ENCODE measurements around the gene RIF1.
A peak's percentile ranks its signal among the peaks of the same experiment; 100 is the strongest.

RIF1 gene

GRCh38 chr2:151522556-151522955 is 112.9 kb downstream of the RIF1 start:
- DNase-seq: no peak

DNA sequence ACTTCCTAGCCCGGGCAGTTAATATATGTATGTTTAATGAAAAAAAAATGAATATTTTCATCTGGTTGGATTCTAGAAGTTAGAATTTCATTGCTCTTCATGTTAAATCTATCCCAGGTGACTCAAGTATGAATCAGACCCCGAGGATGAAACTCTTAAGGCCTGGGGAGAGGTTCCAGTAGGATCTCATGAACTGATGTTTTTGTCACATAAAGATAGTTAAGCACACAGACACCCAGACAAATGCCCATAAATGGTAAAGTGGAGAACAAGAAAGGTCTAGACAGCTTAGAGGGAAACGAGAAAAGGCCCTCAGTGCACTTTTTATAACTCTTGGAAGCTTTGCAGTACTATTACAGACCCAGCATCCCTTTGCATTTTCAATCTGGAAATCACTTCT is 114.1 kb downstream of the RIF1 start:
- DNase-seq: no peak

DNA sequence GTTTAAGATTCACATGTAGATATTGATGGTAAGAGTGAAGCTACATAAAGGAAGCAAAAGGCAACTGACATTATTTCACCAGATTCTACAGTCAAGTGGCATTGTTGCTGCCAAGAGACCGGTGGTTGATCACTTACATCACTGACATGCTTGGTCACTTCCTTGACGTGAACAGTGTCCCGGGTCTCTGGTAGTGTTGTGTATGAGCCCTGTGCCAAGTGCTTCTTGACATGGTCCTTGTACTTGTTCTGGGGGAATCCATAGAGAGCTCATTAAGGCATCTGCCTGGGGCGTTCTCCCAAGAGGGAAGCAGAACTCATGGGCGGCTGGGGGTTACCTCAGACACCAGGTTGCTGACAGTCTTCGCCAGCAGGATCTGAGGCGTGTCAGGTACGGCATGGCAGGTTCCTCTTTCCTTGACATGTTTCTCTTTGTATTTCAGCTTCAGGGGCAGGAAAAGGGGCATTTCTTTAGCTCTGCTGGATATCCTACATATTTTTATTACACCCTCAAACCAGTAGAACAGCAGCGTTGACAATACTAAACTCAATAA is 116.2 kb downstream of the RIF1 start:
- peak in 1 of 2 donors; percentile 18 for DNase-seq

DNA sequence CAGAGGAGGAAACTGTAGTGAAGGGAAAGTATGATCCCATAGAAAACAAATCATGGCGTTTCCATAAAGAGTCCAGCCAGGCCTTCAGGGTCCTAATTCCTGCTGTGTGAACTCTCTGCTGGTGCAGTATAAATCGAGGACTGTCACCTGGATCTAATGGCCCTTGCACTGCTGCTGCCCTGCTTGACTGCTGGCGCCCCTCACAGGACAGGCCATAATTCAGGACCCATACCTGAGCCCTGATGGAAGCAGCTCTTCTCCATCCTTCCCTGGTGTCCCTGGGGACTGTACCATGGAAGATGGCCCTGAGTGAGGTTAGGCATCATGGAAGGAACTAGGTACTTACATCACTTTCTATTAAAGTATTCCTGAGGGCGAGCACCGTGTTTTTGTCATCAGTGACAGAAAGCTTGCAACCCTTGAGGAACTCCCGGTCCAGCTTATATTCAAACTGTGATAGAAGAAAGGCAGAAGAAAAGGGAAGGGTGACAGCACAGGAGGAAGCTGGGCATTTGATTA is 116.9 kb downstream of the RIF1 start:
- no peak for DNase-seq
